C4-2B (cell line): Measurements from ENCODE around the gene PAFAH1B2.

Experiments used
- H3K27ac ChIP-seq: fragments of 450-650 bp; 2 replicates; pipeline ENCODE4 v1.5.1; 2017
- ZFX ChIP-seq: fragments of 450-650 bp; IDR thresholded peaks from 2 replicates; pipeline ENCODE4 v1.6.1; 2017
- TF ChIP-seq, protein P1 (sequence below): fragments of 450-650 bp; conservative IDR thresholded peaks from 2 replicates; pipeline ENCODE4 v1.5.1; 2017; ENCODE audit warnings: mild to moderate bottlenecking

Gene PAFAH1B2

GRCh38 chr11:117152066-117152465 lies 8.0 kb downstream of the PAFAH1B2 start:
- H3K27ac ChIP-seq: no peak overlapping the region
- TF ChIP-seq, protein P1, sequence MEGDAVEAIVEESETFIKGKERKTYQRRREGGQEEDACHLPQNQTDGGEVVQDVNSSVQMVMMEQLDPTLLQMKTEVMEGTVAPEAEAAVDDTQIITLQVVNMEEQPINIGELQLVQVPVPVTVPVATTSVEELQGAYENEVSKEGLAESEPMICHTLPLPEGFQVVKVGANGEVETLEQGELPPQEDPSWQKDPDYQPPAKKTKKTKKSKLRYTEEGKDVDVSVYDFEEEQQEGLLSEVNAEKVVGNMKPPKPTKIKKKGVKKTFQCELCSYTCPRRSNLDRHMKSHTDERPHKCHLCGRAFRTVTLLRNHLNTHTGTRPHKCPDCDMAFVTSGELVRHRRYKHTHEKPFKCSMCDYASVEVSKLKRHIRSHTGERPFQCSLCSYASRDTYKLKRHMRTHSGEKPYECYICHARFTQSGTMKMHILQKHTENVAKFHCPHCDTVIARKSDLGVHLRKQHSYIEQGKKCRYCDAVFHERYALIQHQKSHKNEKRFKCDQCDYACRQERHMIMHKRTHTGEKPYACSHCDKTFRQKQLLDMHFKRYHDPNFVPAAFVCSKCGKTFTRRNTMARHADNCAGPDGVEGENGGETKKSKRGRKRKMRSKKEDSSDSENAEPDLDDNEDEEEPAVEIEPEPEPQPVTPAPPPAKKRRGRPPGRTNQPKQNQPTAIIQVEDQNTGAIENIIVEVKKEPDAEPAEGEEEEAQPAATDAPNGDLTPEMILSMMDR: no peak
- TF ChIP-seq ZFX: no peak

GRCh38 chr11:117154468-117154867 lies 10.4 kb downstream of the PAFAH1B2 start:
- H3K27ac ChIP-seq: no peak overlapping the region
- TF ChIP-seq, protein P1: no peak
- TF ChIP-seq ZFX: no peak

GRCh38 chr11:117157507-117157906 lies 13.4 kb downstream of the PAFAH1B2 start:
- H3K27ac ChIP-seq: no peak overlapping the region
- TF ChIP-seq ZFX: no peak
- TF ChIP-seq, protein P1: no peak

DNA sequence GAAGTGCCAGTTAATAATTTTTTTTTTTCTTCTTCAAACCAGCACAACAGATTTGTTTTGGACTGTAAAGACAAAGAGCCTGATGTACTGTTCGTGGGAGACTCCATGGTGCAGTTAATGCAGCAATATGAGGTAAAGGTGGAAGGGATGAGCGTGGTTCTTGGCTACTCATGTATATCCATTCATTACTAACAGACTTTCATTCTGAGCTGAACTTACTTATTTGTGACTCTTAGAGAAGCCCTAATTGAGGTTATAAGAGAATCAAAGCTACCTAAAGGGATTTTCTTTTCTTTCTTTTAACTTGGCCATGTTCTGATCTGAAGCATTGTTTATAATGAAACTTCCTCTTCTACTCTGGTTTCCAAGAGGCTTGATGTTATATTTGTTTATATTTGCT lies 15.8 kb downstream of the PAFAH1B2 start:
- TF ChIP-seq, protein P1: no peak
- no peak for TF ChIP-seq ZFX
- no peak overlapping the region for H3K27ac ChIP-seq

DNA sequence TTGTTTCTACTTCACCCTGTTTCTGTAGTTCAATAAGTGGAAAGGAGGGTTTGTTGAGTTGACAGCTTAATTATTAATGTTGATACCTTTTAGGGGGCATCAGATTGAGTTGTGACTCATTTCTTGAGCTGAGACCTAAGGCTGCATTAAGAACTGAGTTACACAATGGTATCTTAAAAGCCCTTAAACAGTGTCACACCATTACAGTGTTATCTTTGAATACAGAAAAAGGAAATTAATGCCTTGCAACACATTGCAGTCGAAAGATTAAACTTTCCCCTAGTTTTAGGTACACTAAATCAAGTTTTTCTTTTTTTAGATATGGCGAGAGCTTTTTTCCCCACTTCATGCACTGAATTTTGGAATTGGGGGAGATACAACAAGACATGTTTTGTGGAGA lies 16.7 kb downstream of the PAFAH1B2 start:
- TF ChIP-seq ZFX: no peak
- TF ChIP-seq, protein P1: no peak
- H3K27ac ChIP-seq: no peak overlapping the region

DNA sequence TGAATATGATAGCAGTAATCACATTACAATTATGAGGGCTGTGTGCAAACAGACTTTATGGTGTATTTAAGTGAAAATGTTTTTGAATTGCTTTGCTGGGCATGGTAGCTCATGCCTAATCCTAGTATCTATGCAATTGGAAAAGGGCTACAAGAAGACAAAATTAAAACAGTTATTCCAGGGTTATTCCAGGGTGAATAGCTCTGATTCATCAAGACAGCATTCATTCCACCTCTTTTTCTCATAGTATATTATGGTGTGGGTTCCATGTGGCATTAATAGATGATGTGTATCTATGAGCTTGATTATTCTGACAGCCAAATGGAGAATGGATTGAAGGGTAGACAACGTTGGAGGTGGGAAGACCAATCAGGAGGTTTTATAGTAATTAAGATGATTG lies 22.4 kb downstream of the PAFAH1B2 start:
- TF ChIP-seq, protein P1: no peak
- no peak for TF ChIP-seq ZFX
- no peak overlapping the region for H3K27ac ChIP-seq

- TF ChIP-seq, protein P1: no peak
- TF ChIP-seq ZFX: no peak
Observed at GRCh38 chr11:117169736-117170135, 25.6 kb downstream of the PAFAH1B2 start.

More at GRCh38 chr11:117169736-117170135, 25.6 kb downstream of the PAFAH1B2 start:
- H3K27ac ChIP-seq: no peak overlapping the region
